Motor neuron (in vitro differentiated cells): Measurements from ENCODE around the gene TNFRSF14. TPM values are rescaled to one million over a fixed set of nuclear protein-coding genes. Genes with fewer than 3 reads are reported as not detected.

Experiments
- ATAC-seq, 8 experiments: fragments of 200-7000 bp; cut with Tn5 transposase; replicated peaks in 6 of 8; 2 replicates each; pipeline ENCODE4 v1.8.0; 2021; ENCODE audit warnings: mild to moderate bottlenecking in 8 of 8, moderate library complexity in 8 of 8
- H3K27ac ChIP-seq, 2 donors: fragments of 250-450 bp; sonication (Bioruptor Pico); 2 replicates each; pipeline ENCODE4 v1.9.0; 2021; ENCODE audit warnings: antibody characterized with exemption in 2 of 2, mild to moderate bottlenecking in 2 of 2, moderate library complexity in 1 of 2
- H3K4me1 ChIP-seq, 2 donors: fragments of 250-450 bp; sonication (Bioruptor Pico); replicated peaks in 1 of 2; 2 replicates each; pipeline ENCODE4 v1.6.1; 2021; ENCODE audit warnings: antibody characterized with exemption in 2 of 2, mild to moderate bottlenecking in 2 of 2, moderate library complexity in 1 of 2
- H3K4me3 ChIP-seq, 5 donors: fragments of 250-450 bp; sonication (Bioruptor Pico); 2 replicates each; pipeline ENCODE4 v1.9.0; 2021; ENCODE audit warnings: antibody characterized with exemption in 5 of 5, mild to moderate bottlenecking in 5 of 5, moderate library complexity in 4 of 5
- WGBS, 10 experiments: fragments of 450-650 bp; shearing (Covaris generic); methylation state at CpG; one replicate each; pipeline ENCODE4 v1.0.0; 2022; 5-methylcytosine and 5-hydroxymethylcytosine counted together
- in situ Hi-C, 9 experiments: fragments of 400-800 bp; cut with MboI; loops; one replicate each; pipeline ENCODE4 v1.15.0; 2021; ENCODE audit warnings: low sequenced_read_pairs in 9 of 9, low pct_unique_long_range_greater_than_20kb in 2 of 9; ENCODE audit not compliant: unreplicated experiment in 9 of 9
- total RNA-seq, 8 experiments: library from RNA; unstranded; fragments of 300-600 nt; gene quantifications; 2 replicates each; pipeline versions ENCODE4 v1.2.3 to v1.2.4, GENCODE V29; 2022

TNFRSF14 gene
- total RNA-seq, 8 experiments from 2014 or later = 0.22 to 48.5 (median 3.2) TPM

DNA sequence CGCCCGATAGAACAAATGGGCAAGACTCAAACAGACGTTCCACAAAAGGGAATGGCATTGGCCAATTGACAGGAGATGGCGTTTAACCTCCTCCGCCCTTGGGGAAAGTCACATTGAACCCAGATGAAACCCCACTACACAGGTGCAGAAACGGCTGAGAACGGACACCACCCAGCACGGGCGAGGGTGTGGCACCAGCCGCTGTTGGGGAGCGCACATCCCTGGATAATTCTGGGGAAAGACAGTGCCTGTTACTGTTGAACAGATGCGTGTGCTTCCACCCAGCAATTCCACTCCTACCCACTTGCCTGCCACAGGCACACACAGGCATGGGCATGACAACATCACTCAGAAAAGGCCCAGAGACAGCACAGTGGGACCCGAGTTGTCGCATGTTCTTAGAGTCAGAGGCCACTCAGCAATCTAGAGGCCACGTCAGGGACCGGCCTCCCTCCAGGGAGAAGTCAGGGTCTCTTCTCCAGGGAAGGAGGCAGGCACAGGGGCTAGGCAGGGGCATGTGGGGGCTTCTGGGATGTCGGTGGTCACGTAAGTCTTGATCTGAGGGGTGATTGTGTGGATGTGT, 45.6 kb downstream of the TNFRSF14 start:
- Histone ChIP-seq H3K4me1 (no peaks in the 10 kb centered on the region), H3K4me3 (no peak overlapping the region), H3K27ac (no peak overlapping the region)
- in situ Hi-C loops = no loop called here
- WGBS, 10 experiments = 40 to 92% (median 59%) methylated on average over 1 to 14 of the region's 18 CpGs; no CpG with 5 or more reads in 3 of the 10 experiments
- ATAC-seq = no peak

DNA sequence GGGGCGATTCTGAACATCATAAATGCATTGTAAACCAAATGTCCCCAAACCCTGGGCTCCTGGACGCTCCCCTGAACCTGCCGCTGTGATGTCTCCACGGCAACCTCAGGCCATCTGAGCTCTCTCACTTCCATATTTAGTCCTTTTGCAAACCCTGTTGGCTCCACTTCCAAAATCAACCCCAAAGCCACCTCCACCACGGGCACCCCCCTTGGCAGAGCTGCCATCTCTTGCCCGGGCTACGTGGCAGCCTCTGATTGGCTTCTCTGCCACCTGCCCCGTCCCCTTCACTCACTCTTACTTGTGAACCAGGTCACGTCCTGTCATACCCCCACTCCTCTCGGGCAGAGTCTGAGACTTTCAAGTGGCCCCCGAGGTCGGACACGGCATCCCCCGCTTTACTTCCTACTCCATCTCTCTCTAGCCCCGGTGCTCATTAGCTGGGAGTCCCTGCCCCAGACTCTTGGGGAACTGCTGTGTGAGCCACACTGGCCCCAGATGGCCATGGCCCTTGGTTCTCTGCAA, 46.2 kb downstream of the TNFRSF14 start:
- Histone ChIP-seq H3K4me1 (no peaks in the 10 kb centered on the region), H3K27ac (no peak overlapping the region), H3K4me3 (no peak overlapping the region)
- ATAC-seq = no peak
- in situ Hi-C loops = no loop called here
- 38 to 71% (median 55%) methylated on average over 1 to 14 of the region's 15 CpGs; no CpG with 5 or more reads in 3 of the 10 experiments for WGBS, 10 experiments

DNA sequence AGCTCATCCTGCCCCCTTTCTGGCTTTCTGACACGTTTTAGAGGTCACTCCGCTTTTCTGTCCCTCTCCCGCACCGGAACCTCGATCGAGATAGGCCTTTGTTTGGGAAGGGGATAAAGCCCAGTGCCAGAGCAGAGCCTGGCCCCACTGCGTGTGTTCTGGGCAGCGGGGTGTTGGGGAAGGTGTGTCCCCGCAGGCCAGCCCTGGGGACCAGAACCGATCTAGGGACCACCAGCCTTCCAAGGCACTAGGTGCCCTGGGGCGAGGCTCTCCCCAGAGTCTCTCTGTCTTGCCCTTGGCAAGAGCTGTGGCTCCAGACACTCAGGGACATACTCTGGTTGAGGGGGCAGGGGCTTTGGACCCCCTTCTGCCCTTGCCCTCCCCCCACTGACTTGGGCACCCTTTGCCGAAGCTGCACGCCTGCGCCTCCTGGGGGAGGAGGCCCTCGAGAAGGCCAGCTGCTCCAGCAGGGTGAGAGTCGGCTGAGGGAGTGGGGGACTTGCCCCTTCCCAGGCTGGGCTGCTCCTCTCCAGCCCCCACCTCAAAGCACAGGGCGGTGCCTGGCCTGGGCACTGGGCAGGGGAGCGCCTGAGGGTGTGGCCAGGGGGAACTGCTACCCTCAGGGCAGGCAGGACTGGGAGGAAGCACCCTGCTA, 46.8 kb downstream of the TNFRSF14 start:
- peak in 2 of 8 experiments; percentile 12 to 18 for ATAC-seq

DNA sequence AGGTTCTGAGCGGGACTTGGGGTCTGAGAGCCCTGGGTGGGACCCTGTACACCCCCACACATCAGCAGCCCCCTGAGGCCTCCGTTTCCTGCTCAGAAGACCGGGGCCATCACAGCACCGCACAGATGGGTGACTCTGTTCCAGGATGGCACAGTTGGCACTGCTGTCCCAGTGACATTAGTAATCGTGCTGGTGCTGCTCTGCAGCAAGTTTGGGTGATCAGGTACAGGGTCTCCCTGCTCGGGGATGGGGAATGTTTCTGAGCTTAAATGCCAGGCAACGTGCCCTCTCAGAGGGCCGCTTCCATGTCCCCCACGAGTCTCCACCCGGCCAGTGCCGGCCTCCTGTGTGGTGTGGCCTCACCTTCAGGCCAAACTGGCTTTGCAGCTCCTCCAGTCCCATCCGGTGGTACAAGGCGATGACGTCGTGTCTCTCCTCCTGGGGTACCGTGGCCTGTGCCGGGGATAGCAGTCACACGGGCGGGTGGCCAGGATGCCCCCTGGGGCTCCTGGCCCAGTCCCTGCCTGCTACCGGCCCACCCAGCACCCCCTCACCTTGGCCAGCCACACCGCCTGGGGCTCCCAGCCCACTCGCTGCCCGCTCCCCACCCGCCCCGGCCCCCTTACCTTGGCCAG, 47.5 kb downstream of the TNFRSF14 start:
- peak in 1 of 8 experiments; percentile 7 for ATAC-seq
- 53 to 100% (median 69%) methylated on average over 1 to 17 of the region's 25 CpGs; no CpG with 5 or more reads in 5 of the 10 experiments for WGBS, 10 experiments
- Histone ChIP-seq H3K4me3 (no peak overlapping the region), H3K27ac (no peak overlapping the region), H3K4me1 (no peaks in the 10 kb centered on the region)
- in situ Hi-C loops = no loop called here

More for the DNA sequence above, 46.8 kb downstream of the TNFRSF14 start:
- Histone ChIP-seq H3K27ac (no peak overlapping the region), H3K4me3 (no peak overlapping the region), H3K4me1 (no peaks in the 10 kb centered on the region)
- 49 to 90% (median 72%) methylated on average over 2 to 10 of the region's 18 CpGs; no CpG with 5 or more reads in 4 of the 10 experiments for WGBS, 10 experiments
- in situ Hi-C loops = no loop called here

GRCh38 chr1:2604156-2604843, 48.1 kb downstream of the TNFRSF14 start:
- in situ Hi-C loops = no loop called here
- WGBS, 10 experiments = 0 to 61% (median 33%) methylated on average over 1 to 8 of the region's 19 CpGs; no CpG with 5 or more reads in 7 of the 10 experiments

DNA sequence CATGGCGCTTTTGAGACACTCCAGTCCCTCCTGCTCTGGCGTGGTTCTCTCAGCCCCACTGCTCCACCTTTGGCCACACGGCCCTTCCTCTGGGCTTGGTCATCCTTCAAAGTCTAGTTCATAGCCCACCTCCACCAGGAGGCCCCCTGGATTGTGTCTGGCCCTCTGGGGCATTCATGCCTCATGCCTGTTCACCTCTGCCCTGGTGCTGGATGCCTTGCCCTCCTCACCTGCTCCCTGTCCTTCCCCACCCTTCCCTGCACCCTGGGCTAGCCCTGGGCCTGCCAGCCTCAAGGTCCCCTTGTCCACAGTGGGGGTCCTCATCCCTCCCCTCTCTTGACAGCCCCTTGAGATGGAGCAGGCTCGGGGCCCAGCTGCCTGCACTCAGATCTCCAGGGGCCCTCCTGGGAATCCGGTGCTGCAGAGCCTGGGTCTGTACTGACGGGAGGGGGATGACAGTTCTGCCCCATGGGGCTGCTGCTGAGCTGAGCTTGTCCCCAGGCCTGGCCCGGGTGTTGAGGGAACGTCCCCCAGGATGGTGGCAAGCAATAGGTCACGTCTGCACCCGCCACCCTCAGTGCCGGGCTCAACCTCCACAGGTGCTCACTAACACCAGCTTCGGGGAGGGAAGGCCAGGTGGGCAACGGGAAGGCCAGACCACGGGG, 48.8 kb downstream of the TNFRSF14 start:
- 0 to 58% (median 27%) methylated on average over 1 to 4 of the region's 14 CpGs; no CpG with 5 or more reads in 5 of the 10 experiments for WGBS, 10 experiments
- Histone ChIP-seq H3K4me3 (no peak overlapping the region), H3K27ac (no peak overlapping the region), H3K4me1 (no peaks in the 10 kb centered on the region)
- ATAC-seq = no peak
- in situ Hi-C loops = no loop called here

More at GRCh38 chr1:2604156-2604843, 48.1 kb downstream of the TNFRSF14 start:
- Histone ChIP-seq H3K4me3 (no peak overlapping the region), H3K4me1 (no peaks in the 10 kb centered on the region), H3K27ac (no peak overlapping the region)
- no peak for ATAC-seq

DNA sequence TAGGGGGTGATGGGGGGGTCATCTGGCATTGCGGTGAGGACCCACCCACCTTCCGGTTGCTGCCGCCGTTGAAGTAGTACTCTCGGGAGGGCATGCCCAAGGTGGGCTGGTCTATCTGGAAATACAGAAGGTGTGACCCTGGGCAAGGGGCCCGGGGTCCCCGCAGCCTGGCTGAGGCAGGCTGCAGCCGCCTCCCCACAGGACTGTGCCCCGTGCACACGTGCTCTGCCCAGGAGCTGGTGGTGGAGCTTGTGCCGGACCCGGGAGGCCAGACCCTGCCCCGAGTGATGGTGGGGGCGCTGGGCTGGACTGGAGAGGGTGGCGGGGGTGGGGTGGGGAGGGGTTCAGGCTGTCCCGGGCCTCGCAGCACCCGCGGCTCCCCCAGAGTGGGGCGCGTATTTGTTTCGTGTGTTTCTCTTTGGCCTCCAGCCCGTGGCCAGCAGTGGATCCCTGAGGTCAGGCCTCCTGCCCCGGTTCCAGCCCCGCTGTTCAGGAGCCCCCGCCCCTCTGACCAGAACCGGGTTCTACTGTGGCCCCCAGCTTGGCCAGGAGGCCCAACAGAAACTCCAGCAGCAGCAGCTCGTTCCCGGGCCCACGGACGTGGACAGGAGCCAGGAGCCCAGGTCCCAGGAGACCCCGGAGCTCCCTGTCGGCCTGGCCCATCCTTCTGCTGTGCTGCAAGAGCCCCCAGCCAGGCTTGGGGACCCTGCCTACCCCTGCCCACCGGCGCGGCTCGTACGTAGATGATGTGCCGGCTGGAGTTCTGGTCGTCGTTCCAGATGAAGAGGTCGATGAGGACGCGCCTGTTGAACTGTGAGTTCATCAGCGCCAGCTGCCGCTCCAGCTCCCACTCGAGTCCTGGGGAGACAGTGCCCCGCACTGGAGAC, 49.6 kb downstream of the TNFRSF14 start:
- no peak overlapping the region for H3K4me3 ChIP-seq
- ATAC-seq = no peak
- WGBS, 10 experiments = 61 to 81% (median 80%) methylated on average over 1 to 5 of the region's 48 CpGs; no CpG with 5 or more reads in 7 of the 10 experiments
- H3K4me1 ChIP-seq = peaks cover 0 to 4% of the 10 kb centered on the region in 2 donors
- no peak overlapping the region for H3K27ac ChIP-seq
- in situ Hi-C loops = no loop called here

- H3K27ac ChIP-seq = no peak overlapping the region
- in situ Hi-C loops = no loop called here
- ATAC-seq = no peak
- H3K4me1 ChIP-seq = peaks cover 0 to 6% of the 10 kb centered on the region in 2 donors
- WGBS, 10 experiments = 80% methylated on average over 1 of the region's 15 CpGs; no CpG with 5 or more reads in 9 of the 10 experiments
- H3K4me3 ChIP-seq = no peak overlapping the region
These were observed 50.3 kb downstream of the TNFRSF14 start for GRCh38 chr1:2606396-2606880.

- no peak for ATAC-seq
- Histone ChIP-seq H3K27ac (no peak overlapping the region), H3K4me1 (peaks cover 0 to 12% of the 10 kb centered on the region in 2 donors), H3K4me3 (no peak overlapping the region)
- 69 to 80% (median 76%) methylated on average over 3 to 15 of the region's 36 CpGs; no CpG with 5 or more reads in 6 of the 10 experiments for WGBS, 10 experiments
- in situ Hi-C loops = no loop called here
These were observed 50.9 kb downstream of the TNFRSF14 start for GRCh38 chr1:2606881-2607621.

DNA sequence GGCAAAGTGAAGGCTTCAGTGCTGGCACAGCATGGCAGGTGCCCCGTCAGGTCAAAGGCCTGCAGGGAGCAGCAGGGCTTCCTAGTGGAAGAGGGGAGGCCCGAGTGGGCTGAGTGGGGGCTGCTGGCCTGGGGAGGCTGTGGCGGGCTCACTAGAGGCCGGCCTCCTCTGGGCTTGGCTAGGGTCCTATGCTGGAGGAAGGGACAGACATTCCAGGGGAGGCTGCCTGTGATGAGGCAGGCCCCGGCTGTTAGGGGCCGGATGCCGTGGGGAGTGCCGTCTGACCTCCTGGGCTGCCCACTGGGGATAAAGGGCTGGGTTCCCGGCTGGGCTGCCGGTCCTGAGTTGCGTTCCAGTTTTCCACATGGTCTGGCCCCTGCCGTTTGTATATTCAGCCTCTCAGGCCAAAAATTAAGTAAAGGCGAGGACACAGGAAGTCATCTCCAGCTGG, 51.5 kb downstream of the TNFRSF14 start:
- ATAC-seq = no peak
- Histone ChIP-seq H3K27ac (no peak overlapping the region), H3K4me3 (no peak overlapping the region), H3K4me1 (peaks cover 0 to 12% of the 10 kb centered on the region in 2 donors)
- in situ Hi-C loops = no loop called here
- WGBS, 10 experiments = 45 to 93% (median 83%) methylated on average over 1 to 8 of the region's 13 CpGs; no CpG with 5 or more reads in 5 of the 10 experiments
